ENCODE data around the gene TTLL9.
"Not testable (repeated sequence)": the region's sequence is repeated elsewhere in the genome, so short reads cannot be mapped to it uniquely, and the experiment has no call there.

TTLL9 gene

DNA sequence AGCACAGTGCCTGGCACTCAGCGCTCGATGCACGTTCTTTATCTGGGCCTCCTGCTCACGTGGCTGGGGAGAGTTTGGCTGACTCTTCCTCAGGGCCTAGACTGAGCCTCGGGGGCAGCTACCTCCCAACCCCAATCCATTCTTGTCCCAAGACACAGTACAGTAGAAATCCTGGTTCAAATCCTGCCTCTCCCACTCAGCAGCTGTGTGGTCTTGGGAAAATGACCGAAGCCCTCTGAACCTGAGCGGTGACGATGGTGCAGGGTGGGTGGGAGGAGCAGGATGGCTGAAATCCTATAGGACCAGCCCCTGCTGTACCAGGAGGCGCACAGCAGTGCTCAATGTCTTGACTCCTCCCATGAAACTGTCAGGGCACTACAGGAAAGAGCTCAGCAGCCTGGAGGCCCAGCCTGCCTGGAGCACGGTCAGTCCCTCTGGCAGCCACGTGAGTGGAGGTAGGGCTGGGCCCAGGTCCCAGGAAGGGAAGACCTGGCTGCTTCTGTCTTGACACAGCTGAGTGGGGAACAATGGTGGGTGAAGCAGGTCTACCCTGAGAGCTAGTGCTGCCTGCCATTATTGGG is 49.9 kb downstream of the TTLL9 start:
- DNase-seq: no peak

DNA sequence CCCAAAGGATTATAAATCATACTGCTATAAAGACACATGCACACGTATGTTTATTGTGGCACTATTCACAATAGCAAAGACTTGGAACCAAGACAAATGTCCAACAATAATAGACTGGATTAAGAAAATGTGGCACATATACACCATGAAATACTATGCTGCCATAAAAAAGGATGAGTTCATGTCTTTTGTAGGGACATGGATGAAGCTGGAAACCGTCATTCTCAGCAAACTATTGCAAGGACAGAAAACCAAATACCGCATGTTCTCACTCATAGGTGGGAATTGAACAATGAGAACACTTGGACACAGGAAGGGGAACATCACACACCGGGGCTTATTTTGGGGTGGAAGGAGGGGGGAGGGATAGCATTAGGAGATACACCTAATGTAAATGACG is 51.0 kb downstream of the TTLL9 start:
- not testable (repeated sequence) for DNase-seq

DNA sequence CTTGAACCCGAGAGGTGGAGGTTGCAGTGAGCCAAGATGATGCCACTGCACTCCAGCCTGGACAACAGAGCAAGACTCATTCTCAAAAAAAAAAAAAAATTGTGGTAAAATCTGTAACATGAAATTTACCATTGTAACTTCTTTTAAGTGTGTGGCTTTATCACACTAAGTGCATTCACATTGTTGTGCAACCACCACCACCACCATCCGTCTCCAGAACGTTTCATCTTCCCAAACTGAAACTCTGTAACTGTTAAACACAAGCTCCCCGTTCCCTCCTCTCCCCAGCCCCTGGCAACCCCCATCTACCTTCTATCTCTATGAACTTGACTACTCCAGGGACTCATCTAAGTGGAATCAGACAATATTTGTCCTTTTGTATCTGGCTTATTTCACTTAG is 51.7 kb downstream of the TTLL9 start:
- DNase-seq: no peak

DNA sequence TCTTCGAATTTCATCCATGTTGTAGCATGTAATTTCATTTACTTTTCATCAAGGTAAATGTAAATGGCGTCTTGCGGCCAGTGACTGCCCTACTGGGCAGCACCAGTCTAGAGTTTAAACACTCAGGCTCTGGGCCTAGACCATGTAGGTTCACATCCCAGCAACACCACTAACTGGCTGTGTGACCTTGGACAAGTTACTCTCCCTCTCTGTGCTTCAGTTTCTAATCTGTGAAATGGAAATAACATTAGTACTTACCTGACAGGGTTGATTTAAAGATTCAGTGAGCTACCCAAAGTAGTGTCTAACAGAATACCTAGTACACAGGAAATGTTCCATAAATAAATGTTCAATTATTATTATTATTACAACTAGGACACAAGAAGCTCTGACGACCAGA is 52.2 kb downstream of the TTLL9 start:
- no peak for DNase-seq

DNA sequence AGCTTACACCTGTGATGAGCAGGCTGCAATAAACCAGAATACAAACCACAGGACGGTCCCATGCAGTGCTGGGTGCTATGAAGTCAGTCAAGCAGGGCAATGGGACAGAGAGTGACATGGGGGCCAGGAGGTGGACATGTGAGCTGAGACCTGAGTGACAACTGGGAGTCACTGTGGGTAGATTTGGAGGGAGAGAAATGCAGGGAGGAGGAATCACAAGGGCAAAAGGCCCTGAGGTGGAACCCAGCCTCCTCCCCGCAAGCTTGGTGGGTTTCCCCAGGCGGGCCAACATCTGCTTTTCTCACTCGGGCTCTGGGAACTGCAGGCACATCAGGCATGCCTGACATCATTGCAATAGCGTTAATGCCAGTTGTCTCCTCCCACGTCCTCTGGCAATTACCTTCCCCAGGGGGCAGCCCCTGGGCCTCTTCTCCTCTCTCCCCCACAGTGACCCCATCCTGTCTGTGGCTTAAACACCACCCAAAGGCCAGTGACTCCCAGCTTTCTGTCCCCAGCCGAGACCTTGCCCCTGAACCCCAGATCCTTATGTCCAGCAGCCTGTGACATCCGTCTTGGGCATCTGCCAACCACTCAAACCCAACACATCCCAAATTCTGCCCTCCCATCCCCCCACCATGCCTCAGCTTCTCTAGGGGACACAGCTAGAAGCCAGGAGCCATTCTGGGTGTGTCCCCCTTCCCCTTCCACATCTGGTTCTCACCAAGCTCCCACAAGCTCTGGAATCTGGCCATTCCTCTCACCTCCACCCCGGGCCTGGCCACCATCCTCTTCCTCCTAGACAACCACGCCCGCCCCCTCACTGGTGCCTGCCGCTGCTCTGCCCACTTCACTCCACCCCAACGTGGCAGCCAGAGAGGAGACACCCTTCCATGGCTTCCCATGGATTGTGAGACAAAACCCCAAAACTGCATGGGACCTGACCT is 53.2 kb downstream of the TTLL9 start:
- peak in 1 of 2 experiments; percentile 18 for DNase-seq

DNA sequence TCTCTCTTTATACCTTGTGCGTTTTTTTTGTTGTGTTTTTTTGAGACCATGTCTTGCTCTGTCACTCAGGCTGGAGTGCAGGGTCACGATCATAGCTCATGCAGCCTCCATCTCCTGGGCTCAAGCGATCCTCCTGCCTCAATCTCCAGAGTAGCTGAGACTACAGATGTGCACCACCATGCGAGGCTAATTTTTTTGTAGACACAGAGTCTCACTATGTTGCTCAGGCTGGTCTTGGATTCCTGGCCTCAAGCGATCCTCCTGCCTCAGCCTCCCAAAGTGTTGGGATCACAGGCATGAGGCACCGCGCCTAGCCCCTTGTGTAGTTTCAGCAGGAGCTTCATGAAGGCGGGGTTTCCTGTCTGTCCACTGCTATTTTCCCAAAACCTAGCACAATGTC is 54.1 kb downstream of the TTLL9 start:
- DNase-seq: no peak

DNA sequence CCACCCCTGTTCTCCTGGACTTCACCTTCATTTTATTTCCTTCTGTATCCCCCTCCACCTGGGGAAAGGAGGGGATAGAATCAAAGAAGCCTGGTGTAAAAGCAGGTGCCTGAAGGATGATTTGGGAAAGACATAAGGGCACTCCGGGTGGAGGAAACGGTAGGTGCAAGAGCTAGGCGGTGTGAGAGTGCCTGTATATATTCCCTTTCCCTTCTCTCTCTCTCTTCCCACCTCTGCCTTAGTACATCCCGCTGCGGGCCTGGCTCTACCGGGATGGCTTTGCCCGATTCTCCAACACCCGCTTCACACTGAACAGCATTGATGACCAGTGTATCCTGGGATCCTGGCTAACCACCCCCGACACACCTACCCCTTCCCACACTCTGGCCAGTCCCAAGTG is 55.2 kb downstream of the TTLL9 start:
- no peak for DNase-seq

DNA sequence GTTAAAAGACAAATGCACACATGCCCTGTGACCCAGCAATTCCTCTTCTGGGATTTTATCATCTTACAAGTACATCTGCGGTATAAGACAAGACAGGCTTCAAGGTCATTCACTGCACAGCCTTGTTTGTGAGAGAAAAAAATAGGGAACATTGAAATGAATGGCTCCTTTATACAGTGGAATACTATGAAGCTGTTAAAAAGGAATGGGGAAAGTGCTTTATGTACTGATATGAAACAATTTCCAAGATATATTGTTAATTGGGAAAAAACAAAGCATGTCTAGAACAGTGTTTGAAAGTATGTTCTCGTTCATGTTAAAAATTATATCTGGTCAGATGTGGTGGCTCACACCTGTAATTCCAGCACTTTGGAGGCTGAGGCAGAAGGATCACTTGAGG is 56.1 kb downstream of the TTLL9 start:
- DNase-seq: no peak

DNA sequence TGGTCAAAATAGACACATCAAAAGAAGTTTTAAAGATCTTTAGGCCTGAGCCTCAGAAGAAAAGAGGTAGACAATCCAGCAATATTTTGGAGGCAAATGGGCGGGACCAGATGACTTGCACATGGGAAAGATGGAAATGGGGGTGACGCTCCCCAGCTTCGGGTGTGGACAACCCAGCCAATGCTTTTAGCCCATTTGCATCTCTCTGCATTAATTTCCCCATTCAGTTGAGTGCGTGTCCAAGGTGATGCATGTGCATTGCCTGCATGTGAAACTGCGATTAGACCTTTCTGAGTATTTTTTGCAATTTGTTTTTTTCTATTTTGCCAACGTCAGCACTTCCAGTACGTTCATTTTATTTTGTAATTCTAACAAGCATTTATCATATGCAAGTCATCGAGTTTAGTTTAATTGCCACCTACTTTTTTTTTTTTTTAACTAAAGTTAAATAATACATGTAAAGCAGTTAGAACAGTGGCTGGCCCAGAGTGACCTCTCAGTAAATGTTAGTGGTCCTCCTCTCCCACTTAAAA is 57.3 kb downstream of the TTLL9 start:
- DNase-seq: no peak

DNA sequence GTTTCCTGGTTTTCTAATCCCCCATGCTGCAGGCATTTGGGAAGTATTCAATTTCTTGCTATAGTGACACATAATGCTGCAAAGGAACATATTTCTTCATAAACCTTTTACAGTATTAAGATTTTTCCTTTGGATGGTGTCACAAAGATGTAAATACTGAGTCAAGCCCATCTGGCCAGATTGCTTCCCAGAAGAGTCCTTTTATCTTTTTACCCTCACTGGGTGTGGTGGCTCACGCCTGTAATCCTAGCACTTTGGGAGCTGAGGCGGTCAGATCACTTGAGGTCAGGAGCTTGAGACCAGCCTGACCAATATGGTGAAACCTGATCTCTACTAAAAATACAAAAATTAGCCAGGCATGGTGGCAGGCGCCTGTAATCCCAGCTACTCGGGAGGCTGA is 59.2 kb downstream of the TTLL9 start:
- peak; percentile 38 to 81 for DNase-seq

DNA sequence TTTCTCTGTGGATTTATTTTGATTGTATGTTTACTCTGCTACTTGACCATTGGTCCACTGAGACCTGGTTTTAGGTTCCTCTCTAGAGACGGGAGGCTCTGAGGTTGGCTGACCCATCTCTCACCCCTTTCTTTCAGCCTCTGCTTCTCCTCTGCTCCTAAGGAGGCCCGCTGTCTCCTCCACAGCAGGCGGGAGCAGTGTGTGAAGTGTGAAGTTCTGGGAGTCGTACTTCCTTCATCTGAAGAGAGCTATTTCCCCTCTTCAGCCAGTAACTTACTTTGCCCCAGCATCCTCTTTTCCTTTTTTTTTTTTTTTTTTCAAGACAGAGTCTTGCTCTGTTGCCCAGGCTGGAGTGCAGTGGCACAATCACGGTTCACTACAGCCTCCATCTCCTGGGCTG is 60.3 kb downstream of the TTLL9 start:
- DNase-seq: no peak

DNA sequence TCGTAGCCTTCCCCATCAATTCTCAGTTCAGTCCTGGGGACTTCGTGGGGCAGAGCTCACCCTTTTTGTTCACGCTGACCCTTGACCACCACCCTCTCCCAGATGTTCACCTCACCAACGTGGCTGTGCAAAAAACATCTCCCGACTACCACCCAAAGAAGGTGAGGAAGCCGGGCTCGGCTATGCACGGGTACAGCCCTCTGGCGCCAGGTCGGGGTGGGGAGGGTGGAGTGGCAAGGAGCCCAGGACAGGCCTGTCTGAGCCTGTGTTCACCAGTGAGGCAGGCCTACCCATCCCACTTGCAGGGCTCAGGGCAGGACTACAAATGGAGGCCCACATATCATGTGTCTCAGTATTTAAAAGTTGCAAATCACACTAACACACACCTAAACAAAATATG is 63.3 kb downstream of the TTLL9 start:
- DNase-seq: no peak

DNA sequence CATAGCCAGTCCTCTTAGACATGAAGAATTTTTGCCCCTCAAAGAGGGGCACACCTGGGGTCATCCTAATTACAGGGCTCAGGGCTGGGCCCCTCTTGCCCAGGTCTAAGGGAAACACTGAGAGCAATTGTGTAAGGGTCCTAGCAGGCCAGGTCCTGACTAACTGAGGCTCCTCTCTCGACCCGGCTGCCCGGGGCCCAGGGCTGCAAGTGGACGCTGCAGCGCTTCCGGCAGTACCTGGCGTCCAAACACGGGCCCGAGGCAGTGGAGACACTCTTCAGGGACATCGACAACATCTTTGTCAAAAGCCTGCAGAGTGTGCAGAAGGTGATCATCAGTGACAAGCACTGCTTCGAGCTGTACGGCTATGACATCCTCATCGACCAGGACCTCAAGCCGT is 64.1 kb downstream of the TTLL9 start:
- DNase-seq: no peak

DNA sequence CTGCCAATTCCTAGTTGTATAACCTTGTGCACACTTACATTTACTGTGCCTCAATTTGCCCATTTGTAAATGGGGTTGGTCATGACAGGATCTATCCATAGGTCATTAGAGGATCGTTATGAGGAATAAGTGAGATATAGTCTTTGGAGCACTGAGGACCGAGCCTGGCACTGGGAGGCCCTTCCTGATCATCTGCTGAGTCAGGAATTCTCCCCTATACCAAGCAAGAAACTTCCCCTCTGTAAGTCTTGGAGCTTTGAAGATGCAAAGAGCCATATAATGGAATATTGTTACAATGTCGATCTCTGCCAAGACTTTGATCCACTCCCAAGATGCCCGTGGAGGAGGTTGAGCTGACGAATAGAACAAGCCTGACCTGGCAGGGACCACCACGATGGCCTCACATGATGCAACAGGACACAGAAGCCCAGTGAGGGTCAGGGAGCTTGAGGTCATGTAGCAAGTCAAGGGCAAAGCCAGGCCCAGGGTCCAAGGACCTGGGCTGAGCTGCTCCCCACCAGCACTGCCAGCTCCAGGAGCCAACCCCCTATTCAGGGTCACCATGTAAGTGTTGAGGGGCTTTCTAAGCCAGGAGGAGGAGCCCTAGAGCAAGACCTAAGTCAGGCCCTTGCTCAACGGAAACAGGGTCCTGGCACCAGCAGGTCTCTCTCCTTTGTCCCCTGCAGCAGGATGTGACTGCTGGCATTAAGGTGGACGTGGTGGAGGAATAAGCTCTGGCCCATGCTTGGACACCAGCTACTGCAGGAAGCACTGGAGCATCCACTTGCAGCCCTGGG is 64.7 kb downstream of the TTLL9 start:
- peak in 1 of 2 experiments; percentile 54 for DNase-seq

DNA sequence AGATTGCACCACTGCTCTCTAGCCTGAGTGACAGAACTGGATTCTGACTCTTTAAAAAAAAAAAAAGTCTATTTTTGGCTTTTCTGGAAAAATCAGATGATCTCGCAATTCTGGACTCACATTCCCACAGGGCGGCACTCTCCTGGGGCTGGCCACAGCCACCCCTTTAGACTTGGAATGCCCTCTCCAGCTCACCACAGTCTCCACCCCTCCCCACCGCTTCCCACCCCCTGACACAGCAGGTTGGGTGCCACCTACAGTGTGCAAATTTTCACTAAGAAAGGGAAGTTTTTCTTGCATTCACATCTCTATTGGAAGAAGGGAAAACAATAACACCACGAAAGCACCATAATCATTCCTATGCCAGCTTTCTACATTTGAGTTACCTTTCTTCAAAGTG is 66.0 kb downstream of the TTLL9 start:
- DNase-seq: no peak

DNA sequence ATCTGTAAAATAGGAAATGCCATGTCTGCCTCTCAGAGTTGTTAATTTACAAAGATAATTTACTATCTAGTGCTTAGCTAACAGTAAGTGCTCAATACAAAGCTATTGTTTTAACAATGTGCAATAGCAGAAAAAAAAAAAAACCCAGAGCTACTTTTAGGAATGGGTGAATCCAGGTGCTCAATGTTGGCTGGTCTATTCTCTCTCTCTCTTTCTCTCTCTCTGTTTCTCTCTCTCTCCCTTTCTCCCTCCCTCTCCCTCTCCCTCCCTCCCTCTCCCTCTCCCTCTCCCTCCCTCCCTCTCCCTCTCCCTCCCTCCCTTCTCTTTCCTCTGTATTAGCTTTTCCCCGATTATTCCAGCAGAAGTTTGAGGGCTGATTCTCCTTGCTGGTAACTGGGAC is 67.4 kb downstream of the TTLL9 start:
- DNase-seq: no peak

DNA sequence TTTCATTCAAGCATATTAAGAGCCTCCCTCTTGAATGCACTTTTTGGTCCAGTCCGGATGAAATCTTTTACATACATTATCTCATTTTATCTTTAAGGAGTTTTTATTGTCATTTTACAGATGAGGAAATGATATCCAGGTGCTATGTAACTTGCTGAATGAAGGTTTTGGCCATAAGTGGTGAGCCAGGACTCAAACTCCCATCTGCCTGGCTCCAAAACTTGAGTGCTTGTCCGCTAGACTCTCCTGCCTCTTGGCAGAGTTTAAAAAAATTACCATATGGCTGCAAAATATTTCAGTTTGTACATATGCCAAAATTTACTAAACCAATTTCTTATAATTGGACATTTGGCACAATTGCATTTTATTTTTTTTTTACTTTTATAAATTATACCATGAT is 69.2 kb downstream of the TTLL9 start:
- DNase-seq: no peak

DNA sequence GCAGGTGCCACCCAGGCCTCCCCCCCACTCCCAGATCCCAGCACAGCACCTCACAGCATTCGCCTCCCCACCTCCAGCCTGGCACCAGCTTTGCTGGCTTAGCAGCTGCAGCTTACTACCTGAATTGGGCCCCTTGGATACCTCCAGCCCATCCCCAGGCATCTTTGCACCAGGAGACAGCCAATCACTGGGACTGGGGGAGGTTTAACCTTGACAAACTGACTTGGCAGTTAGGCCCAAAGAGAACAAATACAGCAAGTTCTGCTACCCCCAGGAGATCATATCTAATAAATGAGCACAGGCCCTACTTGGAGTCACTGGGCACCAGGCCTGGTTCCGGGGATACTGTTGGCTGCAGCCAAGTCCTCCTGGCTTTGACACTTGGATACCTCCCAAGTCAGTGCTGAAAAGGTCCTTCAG is 72.6 kb downstream of the TTLL9 start:
- no peak for DNase-seq

DNA sequence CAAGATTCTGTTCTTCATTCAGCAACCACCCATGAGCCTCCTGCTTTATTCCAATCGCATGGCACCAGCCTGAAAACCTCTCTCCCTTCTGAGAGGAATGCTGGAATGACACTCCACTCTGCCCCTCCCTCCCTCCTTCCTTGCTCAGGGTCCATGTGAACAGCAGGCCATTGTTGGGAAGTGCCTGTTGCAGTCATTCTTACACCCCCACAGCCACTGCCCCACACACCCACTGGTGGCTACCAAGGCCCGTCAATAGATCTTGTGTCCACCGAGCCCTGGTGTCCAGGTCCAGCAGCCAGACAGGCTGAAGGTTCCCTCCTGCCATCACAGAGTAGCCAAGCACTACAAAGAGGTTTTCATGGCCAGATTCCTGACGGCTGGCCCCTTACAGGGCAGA is 74.9 kb downstream of the TTLL9 start:
- no peak for DNase-seq

DNA sequence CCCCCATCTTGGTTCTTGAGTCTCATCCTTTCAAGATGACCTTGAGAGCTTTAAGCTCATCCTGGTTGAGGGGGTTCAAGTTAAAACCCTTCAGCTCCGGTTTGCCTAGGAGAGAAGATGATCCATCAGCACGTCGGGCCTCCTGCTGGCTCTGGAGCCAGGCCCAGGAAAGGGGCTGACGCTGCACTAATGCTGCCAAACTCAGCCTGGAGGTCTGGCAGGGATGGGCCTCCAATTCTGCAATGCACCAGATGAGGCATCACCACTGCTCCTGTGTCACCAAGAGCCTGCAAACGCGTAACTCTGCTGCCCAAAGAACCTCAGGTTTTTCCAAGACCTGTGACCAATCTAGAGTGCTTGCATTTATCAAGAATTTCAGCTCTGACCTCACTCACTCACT is 75.4 kb downstream of the TTLL9 start:
- DNase-seq: no peak

DNA sequence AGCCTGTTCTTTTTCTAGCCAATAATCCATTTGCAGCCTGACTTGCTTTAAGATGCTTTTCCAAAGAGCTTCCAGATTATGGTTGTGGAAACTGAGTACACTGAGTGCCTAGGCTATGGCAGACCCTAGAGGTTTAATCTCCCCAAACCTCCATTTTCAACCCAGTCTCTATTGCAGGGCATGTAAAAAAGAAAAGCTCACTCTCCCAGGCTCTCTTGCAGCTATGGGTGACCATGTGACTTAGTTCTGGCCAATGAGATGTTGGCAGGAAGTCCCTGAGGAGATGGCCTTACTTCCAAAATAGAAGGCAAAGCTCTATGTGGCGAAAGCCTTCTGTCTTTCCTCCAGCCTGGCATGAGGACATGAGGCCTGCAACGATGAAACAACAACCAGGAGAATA is 77.6 kb downstream of the TTLL9 start:
- DNase-seq: no peak

DNA sequence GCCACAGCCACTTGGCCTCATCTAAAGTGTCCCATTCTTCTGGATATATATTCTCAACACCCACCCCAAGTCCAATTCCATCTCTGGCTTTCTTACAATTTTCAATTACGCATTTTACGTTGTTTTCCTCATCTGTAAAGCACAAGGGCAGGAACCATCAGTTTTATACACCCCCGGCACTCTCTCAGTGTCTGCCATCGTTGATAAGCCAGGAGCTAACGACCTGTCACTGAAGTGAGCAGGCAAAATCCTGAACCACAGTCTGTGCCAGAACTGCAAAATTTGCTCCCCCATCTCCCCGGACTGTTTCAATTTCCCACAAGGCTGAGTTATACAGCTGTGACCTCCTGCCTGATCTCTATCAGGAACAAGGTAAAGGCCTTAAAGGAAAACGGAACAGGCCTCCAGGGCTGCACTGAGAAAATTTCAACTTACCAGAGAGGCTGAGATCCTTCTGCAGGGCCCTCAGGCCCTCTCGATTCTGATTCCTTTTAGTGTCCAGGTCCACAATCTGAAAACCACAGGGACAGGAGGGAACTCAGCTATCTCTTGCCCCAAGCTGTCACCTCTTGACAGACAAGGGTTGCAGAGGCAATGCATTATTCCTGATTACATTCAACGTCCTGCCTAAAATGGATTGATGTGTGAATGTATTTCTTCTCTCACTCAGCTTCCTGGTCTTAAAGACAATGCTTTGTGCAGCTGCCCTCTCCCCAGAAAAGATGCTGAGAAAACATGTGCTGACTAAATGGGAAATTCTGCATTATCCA is 79.6 kb downstream of the TTLL9 start:
- DNase-seq: no peak

DNA sequence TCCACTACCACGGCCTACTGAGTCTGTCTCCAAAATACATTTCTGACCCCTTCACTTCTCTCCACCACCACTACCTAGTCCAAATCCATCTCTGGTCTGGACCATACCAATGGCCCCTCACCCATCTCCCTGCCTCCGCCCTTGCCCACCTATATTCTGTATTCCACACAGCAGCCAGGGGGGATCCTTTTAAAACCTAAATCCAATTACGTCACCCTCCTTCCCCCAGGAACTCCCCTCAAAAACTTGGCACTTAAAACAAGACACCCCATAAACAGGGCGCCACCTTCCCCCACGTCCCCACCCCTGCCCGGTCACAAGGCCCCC is 80.7 kb downstream of the TTLL9 start:
- no peak for DNase-seq
